NCI-H2107 treated with DMSO at 0.1 percent for 48 hours (cell line): Measurements from ENCODE around the gene COX6B2.
A peak's percentile ranks its signal among the peaks of the same experiment; 100 is the strongest.

ENCODE experiments used
- DNase-seq: peaks from one replicate; lab custom pipeline; 2025; ENCODE audit not compliant: unreplicated experiment; lab: John Stamatoyannopoulos, UW

Gene COX6B2

GRCh38 chr19:55315956-55316525 lies 38.5 kb downstream of the COX6B2 start:
- DNase-seq, result no peak

DNA sequence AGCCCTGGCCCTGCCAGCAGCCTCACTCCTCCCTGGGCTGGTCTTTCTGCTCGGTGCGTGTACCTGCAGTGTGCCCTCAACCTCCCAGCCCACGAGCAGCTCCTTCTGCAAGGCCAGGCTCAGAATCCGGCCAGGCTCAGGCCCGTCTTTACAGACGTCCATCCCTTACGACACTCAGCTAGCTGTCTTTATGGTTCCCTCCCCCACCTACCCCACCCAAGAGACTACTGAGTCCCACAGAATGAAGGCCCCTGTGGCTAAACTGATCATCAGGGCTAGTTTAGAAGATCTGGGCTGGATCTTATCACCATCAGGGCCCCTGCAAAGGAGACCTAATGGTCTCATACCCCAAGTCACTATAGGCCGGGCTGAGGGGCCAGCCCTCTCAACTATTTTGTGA lies 40.1 kb downstream of the COX6B2 start:
- no peak for DNase-seq

DNA sequence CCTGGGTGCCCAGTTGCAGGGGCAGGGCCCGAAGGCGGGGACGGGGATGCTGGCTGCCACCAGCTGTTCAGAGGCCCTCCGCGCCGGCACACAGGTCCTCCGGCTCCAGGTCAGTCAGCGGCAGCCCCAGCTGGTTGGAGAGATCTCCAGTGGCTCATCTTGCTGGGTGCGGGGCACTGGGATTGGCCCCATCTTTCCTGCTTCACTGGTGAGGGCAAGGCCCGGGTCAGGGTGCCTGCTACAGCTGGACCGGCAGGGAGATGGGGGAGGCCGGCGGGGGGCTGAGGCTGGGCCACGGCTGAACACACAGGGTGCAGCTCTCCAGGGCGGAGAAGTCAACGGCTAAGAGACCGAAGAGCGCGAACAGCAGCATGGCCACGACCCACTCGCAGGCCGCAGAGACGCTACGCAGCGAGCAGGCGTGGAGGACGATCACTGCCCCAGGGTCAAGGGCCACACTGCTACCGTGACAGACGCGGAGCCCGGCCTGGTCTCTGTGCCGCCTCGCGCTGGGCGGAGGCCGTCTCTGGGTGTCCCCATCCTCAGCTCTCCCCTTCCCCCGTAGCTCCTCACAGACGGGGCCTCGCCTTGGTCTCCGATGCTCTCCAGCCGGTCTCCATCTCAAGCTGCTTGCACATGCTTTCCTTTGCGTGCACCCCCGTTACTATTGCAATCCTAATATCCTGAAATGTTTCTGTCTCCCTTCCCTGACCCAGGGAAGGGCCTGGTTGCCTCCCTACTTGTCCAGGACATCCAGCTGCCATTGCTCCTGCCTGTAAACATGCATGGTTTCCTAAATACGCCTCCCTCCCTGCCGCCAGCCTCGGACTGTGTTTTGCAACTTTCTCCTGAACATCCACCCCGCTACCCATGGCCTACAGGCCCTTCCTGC lies 41.7 kb downstream of the COX6B2 start:
- DNase-seq, result no peak

DNA sequence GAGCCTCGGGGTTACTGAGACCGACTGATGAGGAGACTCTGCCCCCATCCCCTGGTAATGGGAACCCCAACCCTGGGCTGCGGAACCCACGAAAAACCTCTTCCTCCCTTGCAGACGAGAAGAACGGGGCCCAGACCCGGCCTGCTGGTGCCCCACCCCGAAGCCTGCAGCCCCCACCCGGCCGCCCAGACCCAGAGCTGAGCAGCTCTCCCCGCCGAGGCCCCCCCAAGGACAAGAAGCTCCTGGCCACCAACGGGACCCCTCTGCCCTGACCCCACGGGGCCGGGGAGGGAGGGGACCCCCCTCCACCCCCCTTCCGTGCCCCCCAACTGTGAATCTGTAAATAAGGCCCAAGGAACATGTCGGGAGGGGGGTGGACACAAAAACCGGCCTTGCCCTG lies 42.7 kb downstream of the COX6B2 start:
- DNase-seq, result no peak

DNA sequence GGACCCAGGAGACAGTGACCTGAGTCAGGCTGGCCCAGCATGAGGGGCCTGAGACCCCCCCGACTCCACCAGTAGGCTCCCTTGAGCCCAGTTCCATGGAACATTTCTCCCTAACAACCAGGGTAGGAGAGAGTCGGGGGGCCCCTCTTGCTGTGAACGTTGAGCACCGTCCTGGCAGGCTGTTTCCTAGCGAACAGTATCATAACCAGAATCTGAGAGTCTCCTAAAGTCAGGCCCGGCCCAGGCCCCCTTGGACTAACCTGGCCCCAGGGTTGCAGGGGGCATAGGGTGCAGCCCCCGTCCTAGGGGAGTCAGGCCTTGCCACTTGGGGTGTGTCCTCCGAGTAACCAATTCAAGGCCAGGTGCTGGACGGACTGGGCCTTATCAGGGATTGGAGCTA lies 43.1 kb downstream of the COX6B2 start:
- no peak for DNase-seq

DNA sequence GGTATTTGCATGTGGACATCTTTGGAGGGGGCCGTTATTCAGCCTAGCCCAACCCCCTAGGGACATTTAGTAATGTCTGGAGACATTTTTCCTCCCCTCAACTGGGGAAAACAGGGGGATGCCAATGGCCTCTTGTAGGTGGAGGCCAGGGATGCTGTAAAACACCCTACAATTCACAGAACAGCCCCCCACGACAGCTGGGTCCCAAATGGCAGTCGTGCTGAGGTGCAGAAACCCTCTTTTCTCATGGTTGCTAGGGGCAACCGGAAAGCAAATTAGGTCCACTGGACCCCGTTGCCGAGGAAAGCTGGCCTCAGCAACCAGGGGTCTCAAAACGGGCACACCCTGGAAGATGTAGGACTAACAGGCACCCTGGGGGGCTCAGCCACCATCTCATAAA lies 44.0 kb downstream of the COX6B2 start:
- DNase-seq, result no peak

- DNase-seq, result no peak
These were observed 45.1 kb downstream of the COX6B2 start for GRCh38 chr19:55309448-55309847.

GRCh38 chr19:55308281-55308680 lies 46.2 kb downstream of the COX6B2 start:
- no peak for DNase-seq

GRCh38 chr19:55306712-55307111 lies 47.8 kb downstream of the COX6B2 start:
- DNase-seq, result no peak

- DNase-seq, result no peak
These were observed 48.4 kb downstream of the COX6B2 start for GRCh38 chr19:55305983-55306562.

GRCh38 chr19:55305491-55305890 lies 49.0 kb downstream of the COX6B2 start:
- no peak for DNase-seq

GRCh38 chr19:55304980-55305379 lies 49.5 kb downstream of the COX6B2 start:
- DNase-seq, result no peak

DNA sequence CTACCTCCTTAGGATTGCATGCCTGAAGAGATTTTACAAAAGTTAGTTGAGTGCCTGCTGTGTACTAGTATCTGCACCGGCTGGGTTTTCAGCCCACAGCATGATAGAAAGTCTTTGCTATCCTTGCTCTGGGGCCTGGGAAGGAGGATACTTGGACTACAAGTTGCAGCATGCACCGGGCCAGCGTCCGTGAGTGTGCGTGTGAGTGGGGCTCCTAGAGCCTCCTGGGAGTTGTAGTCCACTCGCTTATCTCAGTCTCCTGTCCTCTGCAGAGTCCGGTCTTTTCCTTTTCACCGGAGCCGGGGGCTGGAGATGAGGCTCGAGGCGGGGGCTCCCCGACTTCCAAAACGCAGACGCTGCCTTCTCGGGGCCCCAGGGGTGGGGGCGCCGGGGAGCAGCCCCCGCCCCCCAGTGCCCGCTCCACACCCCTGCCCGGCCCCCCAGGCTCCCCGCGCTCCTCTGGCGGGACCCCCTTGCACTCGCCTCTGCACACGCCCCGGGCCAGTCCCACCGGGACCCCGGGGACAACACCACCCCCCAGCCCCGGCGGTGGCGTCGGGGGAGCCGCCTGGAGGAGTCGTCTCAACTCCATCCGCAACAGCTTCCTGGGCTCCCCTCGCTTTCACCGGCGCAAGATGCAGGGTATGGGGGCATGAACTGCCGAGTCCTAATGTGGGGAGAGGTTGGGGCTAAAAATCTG lies 50.1 kb downstream of the COX6B2 start:
- DNase-seq, result no peak

- DNase-seq, result no peak
These were observed 51.0 kb downstream of the COX6B2 start for GRCh38 chr19:55303477-55303876.

DNA sequence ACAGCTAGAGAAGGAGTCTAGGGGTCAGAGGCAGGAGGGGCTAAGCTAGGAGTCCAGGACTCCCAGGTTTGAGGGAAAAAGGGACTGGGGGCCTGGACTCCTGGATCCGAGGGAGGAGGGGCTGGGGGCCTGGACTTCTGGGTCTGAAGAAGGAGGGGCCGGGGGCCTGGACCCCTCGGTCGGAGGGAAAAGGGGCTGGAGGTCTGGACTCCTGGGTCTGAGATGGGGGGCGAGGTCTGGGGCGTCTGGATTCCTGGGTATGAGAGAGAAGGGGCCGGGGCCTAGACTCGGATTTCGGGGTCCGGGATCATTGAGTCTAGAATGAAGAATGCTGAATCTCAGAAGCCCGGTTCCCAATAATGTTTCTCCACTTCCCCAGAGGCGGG lies 52.2 kb downstream of the COX6B2 start:
- DNase-seq, result no peak

GRCh38 chr19:55301459-55302317 lies 52.8 kb downstream of the COX6B2 start:
- DNase-seq, result peak; percentile 15

GRCh38 chr19:55300886-55301458 lies 53.5 kb downstream of the COX6B2 start:
- no peak for DNase-seq

- DNase-seq, result no peak
These were observed 54.5 kb downstream of the COX6B2 start for GRCh38 chr19:55299991-55300390.
